ENCODE measurements around the gene KCNT2. TPM values are rescaled to one million over a fixed set of nuclear protein-coding genes. Genes with fewer than 3 reads are reported as not detected.

The KCNT2 gene
- total and polyA plus RNA-seq, 2 of the 8 experiments (the other 6 are each of a cell fraction or from before 2014, with no cell fraction given) = 2.3 to 10.2 TPM

- H2BK5ac ChIP-seq (ENCODE audit: low read depth, low read length) = no peak overlapping the region
- no peaks in the 10 kb centered on the region for H3K27me3 ChIP-seq (replicated peaks in 1 of 4; ENCODE audit: control insufficient read depth in 3 of 4, extremely low read depth in 1 of 4, insufficient read depth in 3 of 4, low read length in 3 of 4)
- ChIA-PET POLR2A (ENCODE audit: partially characterized antibody) (no interaction called here), CTCF (ENCODE audit: partially characterized antibody) (interaction anchor here (1.1 kb wide), 1 partner anchor 15 kb away, joined by 3 read pairs; no protein-coding TSS in a partner anchor)
- H3K4ac ChIP-seq (replicated peaks; ENCODE audit: insufficient read length, low read depth, low read length) = no peak overlapping the region
- H3K4me3 ChIP-seq (ENCODE audit: extremely low read depth in 1 of 4, insufficient read depth in 2 of 4, low read depth in 3 of 4, low read length in 4 of 4) = no peak overlapping the region
- H2BK20ac ChIP-seq (ENCODE audit: low read length) = no peak overlapping the region
- no peak overlapping the region for H3K18ac ChIP-seq (ENCODE audit: extremely low read depth, low read length)
- no peak overlapping the region for H2AK5ac ChIP-seq (ENCODE audit: low read depth, low read length)
- H4K20me1 ChIP-seq (replicated peaks in 1 of 2; ENCODE audit: control insufficient read depth in 1 of 2, insufficient read depth in 2 of 2, low read length in 2 of 2) = peaks cover 0 to 2% of the 10 kb centered on the region in 2 experiments
- FAIRE-seq (no peak), DNase-seq (ENCODE audit: low read depth in 1 of 2, low spot score in 2 of 2) (no peak)
- H3K14ac ChIP-seq (ENCODE audit: insufficient read length) = no peak overlapping the region
- no peak overlapping the region for H3K27ac ChIP-seq (ENCODE audit: low read depth, low read length)
- no peaks in the 10 kb centered on the region for H3K23me2 ChIP-seq (ENCODE audit: low read depth, low read length)
- no peak overlapping the region for H2BK120ac ChIP-seq (replicated peaks; ENCODE audit: low read depth, low read length)
- H3K9ac ChIP-seq (replicated peaks in 1 of 4; ENCODE audit: extremely low read depth in 1 of 4, low read depth in 3 of 4, low read length in 3 of 4) = no peak overlapping the region
- no peak overlapping the region for H2BK15ac ChIP-seq (ENCODE audit: low read length)
- no peak overlapping the region for H4K91ac ChIP-seq (replicated peaks; ENCODE audit: insufficient read length, low read length)
- no peaks in the 10 kb centered on the region for H3K9me3 ChIP-seq (ENCODE audit: insufficient read depth in 2 of 2, low read depth in 1 of 2, low read length in 1 of 2)
- H3K4me2 ChIP-seq (ENCODE audit: insufficient read depth in 1 of 2, low read depth in 2 of 2, low read length in 2 of 2) = no peak overlapping the region
- H3K79me1 ChIP-seq (ENCODE audit: low read depth, low read length) = no peaks in the 10 kb centered on the region
- no peak overlapping the region for H2AFZ ChIP-seq (ENCODE audit: low read length)
- H4K8ac ChIP-seq (ENCODE audit: extremely low read depth, insufficient read depth, low read length) = no peak overlapping the region
- no peak overlapping the region for H4K5ac ChIP-seq (ENCODE audit: insufficient read length, low read depth, low read length)
- H3K4me1 ChIP-seq (replicated peaks in 1 of 4; ENCODE audit: control insufficient read depth in 3 of 4, insufficient read depth in 4 of 4, low read length in 3 of 4) = no peaks in the 10 kb centered on the region
- no peak overlapping the region for H3K56ac ChIP-seq (replicated peaks; ENCODE audit: insufficient read length, low read depth, low read length)
- no peak overlapping the region for H2BK12ac ChIP-seq (ENCODE audit: low read depth, low read length)
- no peak overlapping the region for H3K23ac ChIP-seq (ENCODE audit: insufficient read length)
- H3K79me2 ChIP-seq (ENCODE audit: control insufficient read depth in 1 of 2, insufficient read depth in 2 of 2, low read length in 2 of 2) = no peaks in the 10 kb centered on the region
- no peaks in the 10 kb centered on the region for H3K36me3 ChIP-seq (ENCODE audit: control insufficient read depth in 2 of 4, insufficient read depth in 4 of 4, low read length in 3 of 4)
- TF ChIP-seq MAFK (IDR thresholded peaks at IDR 0.05; ENCODE audit: low read depth, low read length) (no peak), CHD2 (IDR thresholded peaks at IDR 0.05; ENCODE audit: low read length) (no peak), PHF8 (conservative IDR thresholded peaks at IDR 0.05; ENCODE audit: low read depth, low read length) (no peak), FOSL1 (IDR thresholded peaks at IDR 0.05; ENCODE audit: insufficient read depth, low read depth, low read length) (no peak), NANOG (IDR thresholded peaks at IDR 0.05; ENCODE audit: insufficient read depth, low read depth, low read length, poor library complexity, severe bottlenecking) (no peak), MAX (IDR thresholded peaks at IDR 0.05) (no peak), TBP (IDR thresholded peaks at IDR 0.05; ENCODE audit: low read depth, low read length) (no peak), SIX5 (IDR thresholded peaks at IDR 0.05; ENCODE audit: low read depth, low read length) (no peak), RNF2 (IDR thresholded peaks at IDR 0.05; ENCODE audit: borderline replicate concordance, low read depth, low read length, missing control alignments, poor library complexity, severe bottlenecking) (no peak), CTCF (IDR thresholded peaks at IDR 0.05; ENCODE audit: control extremely low read depth in 1 of 3, insufficient read depth in 1 of 3, low read depth in 1 of 3, low read length in 3 of 3) (no peak), POLR2A (IDR thresholded peaks at IDR 0.05; ENCODE audit: control extremely low read depth in 1 of 2, low read depth in 2 of 2, low read length in 2 of 2) (no peak), SRF (IDR thresholded peaks at IDR 0.05; ENCODE audit: low read depth, low read length) (no peak), RFX5 (IDR thresholded peaks at IDR 0.05; ENCODE audit: borderline replicate concordance, low read depth, low read length) (no peak)
These were observed 170.6 kb downstream of the KCNT2 start for GRCh38 chr1:196437671-196438070.

Data from H1 (cell line).